PC-3 (cell line): ENCODE measurements around the gene BAG3.
"Not testable (repeated sequence)": the region's sequence is repeated elsewhere in the genome, so short reads cannot be mapped to it uniquely, and the experiment has no call there.

Source experiments
- EZH2 ChIP-seq: fragments of 300-600 bp; sonication (generic); IDR thresholded peaks from one replicate; pipeline ENCODE4 v1.6.1; 2017; ENCODE audit warnings: antibody characterized with exemption, mild to moderate bottlenecking, low read length; ENCODE audit not compliant: unreplicated experiment
- TF ChIP-seq, protein P1 (sequence below): fragments of 300-600 bp; sonication (generic); conservative IDR thresholded peaks from 2 replicates; pipeline ENCODE4 v1.5.1; 2017; ENCODE audit warnings: antibody characterized with exemption, low read depth, mild to moderate bottlenecking, low read length

- not testable (repeated sequence) for TF ChIP-seq EZH2
- TF ChIP-seq, protein P1, sequence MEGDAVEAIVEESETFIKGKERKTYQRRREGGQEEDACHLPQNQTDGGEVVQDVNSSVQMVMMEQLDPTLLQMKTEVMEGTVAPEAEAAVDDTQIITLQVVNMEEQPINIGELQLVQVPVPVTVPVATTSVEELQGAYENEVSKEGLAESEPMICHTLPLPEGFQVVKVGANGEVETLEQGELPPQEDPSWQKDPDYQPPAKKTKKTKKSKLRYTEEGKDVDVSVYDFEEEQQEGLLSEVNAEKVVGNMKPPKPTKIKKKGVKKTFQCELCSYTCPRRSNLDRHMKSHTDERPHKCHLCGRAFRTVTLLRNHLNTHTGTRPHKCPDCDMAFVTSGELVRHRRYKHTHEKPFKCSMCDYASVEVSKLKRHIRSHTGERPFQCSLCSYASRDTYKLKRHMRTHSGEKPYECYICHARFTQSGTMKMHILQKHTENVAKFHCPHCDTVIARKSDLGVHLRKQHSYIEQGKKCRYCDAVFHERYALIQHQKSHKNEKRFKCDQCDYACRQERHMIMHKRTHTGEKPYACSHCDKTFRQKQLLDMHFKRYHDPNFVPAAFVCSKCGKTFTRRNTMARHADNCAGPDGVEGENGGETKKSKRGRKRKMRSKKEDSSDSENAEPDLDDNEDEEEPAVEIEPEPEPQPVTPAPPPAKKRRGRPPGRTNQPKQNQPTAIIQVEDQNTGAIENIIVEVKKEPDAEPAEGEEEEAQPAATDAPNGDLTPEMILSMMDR: not testable (repeated sequence)
Measured at GRCh38 chr10:119662076-119662605, 11.0 kb downstream of the BAG3 start.
